ENCODE results near the gene DUSP19. TPM values are rescaled to one million over a fixed set of nuclear protein-coding genes. Genes with fewer than 3 reads are reported as not detected.

Gene DUSP19
- total RNA-seq, 1 experiment from 2014 or later, result 2.9 TPM

DNA sequence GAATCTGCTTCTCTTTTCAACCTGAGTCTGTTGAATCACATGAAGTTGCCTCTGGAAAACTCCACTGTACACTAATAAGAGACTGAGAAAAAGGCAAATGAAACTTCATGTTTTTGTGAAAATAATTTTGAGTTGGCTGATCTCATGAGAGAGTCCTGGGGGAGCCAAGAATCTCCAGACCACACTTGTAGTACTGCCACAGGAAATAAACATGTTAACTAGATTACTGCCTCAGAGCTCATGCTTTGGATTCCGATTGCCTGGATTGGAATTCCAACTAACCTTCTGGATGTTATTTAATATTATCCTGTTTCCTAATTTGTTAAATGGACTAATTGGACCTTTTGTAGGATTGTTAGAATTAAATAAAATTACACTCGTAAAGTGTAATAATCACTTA lies 70.9 kb downstream of the DUSP19 start:
- peaks cover 77% of the 10 kb centered on the region for H3K79me2 ChIP-seq (ENCODE audit: insufficient read depth, low read length)
- H3K4me3 ChIP-seq (replicated peaks in 1 of 2; ENCODE audit: low read depth in 1 of 2, low read length in 2 of 2), result no peak overlapping the region
- H3K4me2 ChIP-seq (ENCODE audit: low read length), result no peak overlapping the region
- no peak overlapping the region for H3K27ac ChIP-seq (ENCODE audit: low read depth, low read length)
- ATAC-seq (no peak), DNase-seq (ENCODE audit: low read depth, low spot score) (no peak)
- H3K27me3 ChIP-seq (ENCODE audit: insufficient read depth, low read length), result no peaks in the 10 kb centered on the region
- H3K9ac ChIP-seq (ENCODE audit: low read length), result no peak overlapping the region
- peaks cover 6 to 11% of the 10 kb centered on the region in 2 experiments for H3K36me3 ChIP-seq (ENCODE audit: control insufficient read depth in 1 of 2, insufficient read depth in 2 of 2, low read length in 2 of 2)
- peaks cover 0 to under 1% of the 10 kb centered on the region in 2 experiments; a peak in 1 of 4 replicates for H3K9me3 ChIP-seq (ENCODE audit: control insufficient read depth in 1 of 2, insufficient read depth in 1 of 2, low read depth in 1 of 2, low read length in 2 of 2)
- no peaks in the 10 kb centered on the region for H3K4me1 ChIP-seq (ENCODE audit: control insufficient read depth in 1 of 2, insufficient read depth in 2 of 2, low read length in 2 of 2)
- H3K9me2 ChIP-seq (ENCODE audit: insufficient read depth), result no peaks in the 10 kb centered on the region
- ChIA-PET RAD21 (ENCODE audit: low non-redundant PET in 1 of 2, low total read pairs in 2 of 2, uncharacterized antibody in 2 of 2, unreplicated experiment in 2 of 2) (no interaction called here), POLR2A (no interaction called here), CTCF (no interaction called here)
- H2AFZ ChIP-seq (ENCODE audit: low read depth, low read length, poor library complexity, severe bottlenecking), result no peak overlapping the region
- H4K20me1 ChIP-seq (ENCODE audit: insufficient read depth), result peaks cover 9% of the 10 kb centered on the region; the same call in 1 of the 2 replicates
- TF ChIP-seq RAD21 (IDR thresholded peaks at IDR 0.05; ENCODE audit: low read depth) (no peak), SP1 (IDR thresholded peaks at IDR 0.05; ENCODE audit: low read depth) (no peak), POLR2AphosphoS5 (IDR thresholded peaks at IDR 0.05; ENCODE audit: low read depth, low read length) (no peak), POLR2A (IDR thresholded peaks at IDR 0.05; ENCODE audit: borderline replicate concordance, extremely low read depth, insufficient read depth, insufficient read length) (no peak)
- no TSS peak for BruUV-seq (replicated peaks)
- intact Hi-C loops (cut with micrococcal nuclease), result no loop called here

Other genes starting within 250 kb of the DUSP19 start
- gene FRZB, start 212.1 kb upstream of the DUSP19 start, total RNA-seq (2021; ENCODE audit: unreplicated experiment), result 0.49 TPM
- gene NCKAP1, start 40.3 kb upstream of the DUSP19 start, total RNA-seq (2021; ENCODE audit: unreplicated experiment), result 115 TPM
- 33.4 TPM for gene NUP35, start 45.7 kb downstream of the DUSP19 start, total RNA-seq (2021; ENCODE audit: unreplicated experiment)

Data from HCT116 (cell line).